ENCODE measurements around the gene ITGAD. TPM values are rescaled to one million over a fixed set of nuclear protein-coding genes. Genes with fewer than 3 reads are reported as not detected.

The ITGAD gene
- total RNA-seq, 1 experiment from 2014 or later = not detected

DNA sequence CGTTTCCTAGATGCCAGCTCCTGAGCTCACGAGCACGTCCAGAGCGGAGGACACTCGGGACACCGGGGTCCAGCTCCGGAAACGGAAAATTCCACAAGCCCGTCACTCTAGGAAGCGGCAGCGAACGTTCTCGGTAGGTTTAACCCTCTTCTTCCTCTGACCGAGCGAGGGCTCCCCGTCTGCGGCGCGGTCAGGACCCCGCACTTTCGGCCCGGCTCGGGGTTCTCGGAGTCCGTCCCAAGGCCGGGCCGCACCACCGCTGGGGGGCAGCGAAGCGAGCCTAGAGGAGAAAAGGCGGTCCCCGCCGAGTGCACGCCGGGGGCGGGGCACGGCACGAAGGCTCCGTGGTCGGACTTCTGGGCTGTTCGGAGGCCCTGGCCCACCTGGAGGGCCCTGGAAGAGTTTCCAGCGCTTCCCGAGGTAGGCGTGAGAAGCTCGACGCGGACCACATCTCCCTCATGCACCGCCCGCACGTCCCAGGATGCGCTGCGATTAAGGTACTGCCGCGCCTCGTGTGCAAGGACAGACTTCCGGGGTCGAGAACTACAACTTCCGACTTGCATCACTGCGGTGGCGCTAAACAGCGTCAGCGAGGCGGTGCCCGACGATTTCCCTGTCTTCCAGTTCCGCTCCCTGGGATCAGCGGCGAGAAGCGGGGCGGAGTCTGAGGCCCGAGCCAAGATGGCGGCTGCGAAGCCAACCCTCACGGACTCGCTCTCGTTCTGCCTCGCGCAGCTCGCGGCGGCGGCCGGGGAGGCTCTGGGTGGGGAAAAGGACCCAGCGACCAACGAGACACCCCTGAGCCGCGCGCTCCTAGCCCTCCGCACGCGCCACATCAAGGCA lies 65.9 kb downstream of the ITGAD start, which contains the start of gene ARMC5:
ARMC5 (plus strand) TSS at position 658 of the 843 bp plus-strand sequence; CDS start at position 682, 24 bp downstream.
- peak; percentile 98 for DNase-seq (ENCODE audit: low spot score)

DNA sequence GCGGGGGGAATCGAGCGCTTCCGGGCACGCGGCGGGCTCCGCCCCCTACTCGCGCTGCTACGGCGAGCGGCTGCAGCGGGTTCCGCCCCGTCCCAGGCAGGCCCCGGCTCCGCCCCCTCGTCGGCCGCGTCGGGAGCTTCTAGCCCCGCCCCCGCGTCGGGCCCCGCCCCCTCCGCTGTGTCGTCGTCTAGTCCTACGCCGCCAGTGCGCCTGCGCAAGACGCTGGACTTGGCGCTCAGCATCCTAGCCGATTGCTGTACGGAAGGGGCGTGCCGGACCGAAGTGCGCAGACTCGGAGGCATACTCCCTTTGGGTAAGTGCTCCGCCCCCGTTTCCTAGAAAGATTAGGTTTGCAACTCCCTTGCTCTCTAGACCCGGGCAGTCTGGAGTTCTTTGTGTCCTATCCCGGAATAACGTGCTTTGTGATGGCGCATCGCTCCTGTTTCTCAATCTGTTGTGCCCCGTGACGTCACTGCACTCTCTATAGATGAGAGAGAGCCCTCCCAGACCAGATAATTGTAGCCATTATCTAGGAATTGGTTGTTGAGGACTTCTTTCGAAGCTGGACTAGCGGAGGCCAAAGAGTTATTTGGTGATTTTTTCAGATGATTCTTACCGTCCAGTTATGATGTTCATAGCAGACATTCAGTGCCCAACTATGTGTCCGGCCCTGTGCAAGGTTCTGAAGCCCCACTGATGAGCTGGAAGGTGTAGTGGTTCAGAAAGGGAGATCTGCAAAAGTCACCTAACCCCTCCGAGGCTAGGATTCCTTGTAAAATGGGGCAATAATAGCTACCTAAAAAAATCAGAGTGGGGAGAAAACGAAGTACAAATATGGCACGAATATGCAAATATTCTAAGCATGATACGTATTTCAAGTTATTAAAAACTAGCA lies 66.8 kb downstream of the ITGAD start:
- peak; percentile 99 for DNase-seq (ENCODE audit: low spot score)

DNA sequence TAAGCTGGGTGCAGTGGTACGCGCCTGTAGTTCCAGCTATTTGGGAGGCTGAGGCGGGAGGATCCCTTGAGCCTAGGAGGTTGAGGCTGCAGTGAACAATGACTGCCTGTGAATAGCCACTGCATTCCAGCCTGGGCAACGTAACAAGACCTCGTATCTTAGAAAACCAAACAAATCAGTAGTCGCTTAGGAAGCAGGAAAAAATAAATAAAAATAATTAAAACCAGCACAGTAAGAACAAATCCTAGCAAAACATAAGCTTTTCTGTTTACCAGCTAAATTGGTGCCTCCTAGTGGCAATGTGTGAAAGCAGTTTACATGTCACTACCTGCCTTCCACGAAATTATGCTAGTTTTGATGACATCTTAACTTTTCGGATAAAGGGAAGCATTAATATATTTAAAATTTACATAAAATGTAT lies 67.5 kb downstream of the ITGAD start:
- DNase-seq (ENCODE audit: low spot score) = peak; percentile 42

GRCh38 chr16:31461201-31461920 lies 68.2 kb downstream of the ITGAD start:
- DNase-seq (ENCODE audit: low spot score) = no peak

DNA sequence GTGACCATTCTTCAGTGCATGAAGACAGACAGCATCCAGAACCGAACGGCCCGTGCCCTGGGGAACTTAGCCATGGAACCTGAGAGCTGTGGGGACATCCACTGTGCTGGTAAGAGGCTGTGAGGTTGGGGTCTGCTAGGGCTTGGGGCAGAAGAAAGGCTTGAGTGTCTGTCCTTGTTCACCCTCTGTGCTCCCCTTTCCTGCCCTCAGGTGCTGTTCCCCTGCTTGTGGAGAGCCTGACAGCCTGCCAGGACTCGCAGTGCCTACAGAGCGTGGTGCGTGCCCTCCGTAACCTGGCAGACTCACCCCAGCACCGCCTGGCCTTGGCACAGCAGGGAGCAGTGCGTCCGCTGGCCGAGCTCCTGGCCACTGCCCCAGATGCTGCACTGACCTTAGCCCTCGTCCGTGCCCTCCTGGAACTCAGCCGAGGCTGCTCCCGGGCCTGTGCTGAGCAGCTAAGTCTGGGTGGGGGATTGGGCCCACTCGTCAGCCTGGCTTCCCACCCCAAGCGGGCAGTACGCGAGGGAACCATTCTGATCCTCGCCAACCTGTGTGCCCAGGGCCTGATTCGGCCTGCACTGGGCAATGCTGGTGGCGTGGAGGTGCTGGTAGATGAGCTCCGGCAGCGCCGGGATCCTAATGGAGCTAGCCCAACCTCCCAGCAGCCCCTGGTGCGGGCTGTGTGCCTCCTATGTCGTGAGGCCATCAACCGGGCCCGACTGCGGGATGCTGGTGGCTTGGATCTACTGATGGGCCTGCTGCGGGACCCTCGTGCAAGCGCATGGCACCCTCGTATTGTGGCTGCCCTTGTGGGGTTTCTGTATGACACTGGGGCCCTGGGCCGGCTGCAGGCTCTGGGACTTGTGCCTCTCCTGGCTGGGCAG lies 69.0 kb downstream of the ITGAD start:
- DNase-seq (ENCODE audit: low spot score) = no peak

- no peak for DNase-seq (ENCODE audit: low spot score)
These were observed 71.2 kb downstream of the ITGAD start for GRCh38 chr16:31464348-31464769.

DNA sequence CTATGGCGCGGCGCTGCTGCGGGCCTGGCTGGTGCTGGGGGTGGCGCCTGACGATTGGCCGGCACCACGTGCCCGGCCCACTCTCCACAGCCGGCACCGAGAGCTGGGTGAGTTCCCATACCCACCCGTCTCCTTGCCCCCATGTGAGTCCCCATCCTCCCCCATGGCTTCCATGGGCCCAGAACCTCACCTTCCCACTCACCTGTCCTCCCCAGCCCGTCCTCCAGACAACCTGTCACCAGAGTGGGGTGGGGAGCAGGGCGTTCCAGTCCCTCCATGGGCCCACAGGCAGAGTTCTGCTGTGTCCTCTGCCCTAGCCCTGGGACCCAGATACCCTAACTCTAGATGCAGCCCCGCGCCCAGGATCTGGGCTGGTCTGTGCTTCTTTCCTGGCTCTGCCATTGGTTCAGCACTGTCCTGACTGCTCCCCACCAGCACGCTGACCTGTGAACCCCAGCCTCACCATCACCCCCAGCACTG lies 71.7 kb downstream of the ITGAD start:
- DNase-seq (ENCODE audit: low spot score) = no peak

DNA sequence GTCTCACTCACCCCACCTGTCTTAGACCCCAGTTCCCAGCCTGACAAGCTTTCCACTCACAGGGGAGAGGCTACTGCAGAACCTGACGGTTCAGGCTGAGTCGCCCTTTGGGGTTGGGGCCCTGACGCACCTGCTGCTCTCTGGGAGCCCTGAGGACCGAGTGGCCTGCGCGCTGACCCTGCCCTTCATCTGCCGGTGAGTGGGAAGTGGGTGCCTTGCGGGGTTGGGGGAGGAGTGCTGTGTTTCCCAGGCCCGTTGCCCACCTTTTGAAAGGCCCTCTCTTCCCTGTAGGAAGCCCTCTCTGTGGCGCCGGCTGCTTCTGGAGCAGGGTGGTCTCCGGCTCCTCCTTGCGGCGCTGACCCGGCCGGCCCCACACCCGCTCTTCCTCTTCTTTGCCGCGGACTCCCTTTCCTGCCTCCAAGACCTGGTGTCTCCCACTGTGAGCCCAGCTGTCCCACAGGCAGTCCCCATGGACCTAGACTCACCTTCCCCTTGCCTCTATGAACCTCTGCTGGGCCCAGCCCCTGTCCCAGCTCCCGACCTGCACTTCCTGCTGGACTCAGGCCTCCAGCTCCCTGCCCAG lies 72.7 kb downstream of the ITGAD start:
- DNase-seq (ENCODE audit: low spot score) = no peak

- no peak for DNase-seq (ENCODE audit: low spot score)
These were observed 73.3 kb downstream of the ITGAD start for GRCh38 chr16:31466381-31466841.

DNA sequence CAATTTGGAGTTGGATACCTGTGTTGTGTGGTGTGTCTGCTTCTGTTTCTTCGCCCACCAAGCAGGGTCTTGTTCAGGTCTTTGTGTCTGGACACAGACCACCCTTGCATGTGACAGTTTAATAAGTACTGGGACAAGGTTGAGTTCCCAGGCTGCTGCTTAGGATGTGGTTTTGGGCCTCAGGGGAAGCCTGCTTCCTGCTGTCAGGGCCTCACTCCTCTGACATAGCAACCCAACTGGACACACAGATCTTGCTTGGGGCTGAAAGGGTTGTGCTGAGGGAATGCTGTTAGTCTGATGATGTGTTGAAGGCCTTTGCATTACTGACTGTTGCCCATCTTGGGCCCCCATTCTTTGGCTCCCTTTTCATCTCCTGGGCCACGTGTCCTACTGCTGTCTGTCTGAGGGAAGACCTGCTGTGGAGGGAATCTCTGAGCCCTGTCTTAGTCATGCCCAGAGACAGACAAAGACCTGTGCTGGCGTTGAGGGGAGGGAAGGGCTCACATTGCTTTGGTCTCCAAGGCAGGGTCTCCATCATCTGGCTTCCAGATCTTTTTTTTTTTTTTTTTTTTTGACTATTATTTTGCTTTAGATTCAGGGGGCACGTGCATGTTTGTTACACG lies 74.1 kb downstream of the ITGAD start:
- DNase-seq (ENCODE audit: low spot score) = no peak

GRCh38 chr16:31467858-31468257 lies 74.7 kb downstream of the ITGAD start:
- DNase-seq (ENCODE audit: low spot score) = no peak

GRCh38 chr16:31470615-31471014 lies 77.5 kb downstream of the ITGAD start:
- no peak for DNase-seq (ENCODE audit: low spot score)

DNA sequence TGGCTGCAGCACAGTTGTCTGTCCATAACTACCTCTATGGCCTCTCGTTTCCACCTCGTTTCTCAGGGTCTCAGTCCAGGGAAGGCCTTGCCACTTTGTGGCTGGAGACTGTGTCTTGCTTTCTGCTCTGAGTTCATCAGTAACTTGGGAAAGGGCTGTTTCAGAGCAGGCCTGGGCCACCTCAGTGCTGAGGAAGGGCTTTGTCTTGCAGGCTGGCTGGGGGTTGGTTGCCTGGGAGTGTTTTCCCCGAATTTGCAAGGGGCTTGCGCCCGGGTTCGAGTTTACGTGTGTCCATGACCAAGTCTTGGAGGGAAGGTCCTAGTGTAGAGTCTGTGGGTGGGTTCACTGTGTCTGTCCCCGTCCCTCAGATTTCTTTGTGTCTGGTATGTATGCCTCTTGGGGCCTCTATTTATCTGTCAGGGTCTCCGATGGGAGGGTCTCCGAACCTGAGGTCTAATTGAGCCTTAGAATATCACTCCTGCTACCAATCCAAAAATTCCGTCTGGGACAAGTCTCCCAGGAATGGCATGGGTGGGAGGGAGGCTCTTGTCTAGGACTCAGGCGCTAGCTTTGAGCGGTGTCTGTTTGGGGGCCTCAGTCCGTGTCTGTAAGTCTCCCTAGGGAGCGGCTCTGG lies 78.2 kb downstream of the ITGAD start:
- no peak for DNase-seq (ENCODE audit: low spot score)

- peak; percentile 59 for DNase-seq (ENCODE audit: low spot score)
These were observed 79.0 kb downstream of the ITGAD start, which contains the start of gene TGFB1I1 for GRCh38 chr16:31471875-31472708. Gene TGFB1I1 (plus strand): TSS chr16:31472152. CDS start chr16:31472189, 37 bp downstream.

DNA sequence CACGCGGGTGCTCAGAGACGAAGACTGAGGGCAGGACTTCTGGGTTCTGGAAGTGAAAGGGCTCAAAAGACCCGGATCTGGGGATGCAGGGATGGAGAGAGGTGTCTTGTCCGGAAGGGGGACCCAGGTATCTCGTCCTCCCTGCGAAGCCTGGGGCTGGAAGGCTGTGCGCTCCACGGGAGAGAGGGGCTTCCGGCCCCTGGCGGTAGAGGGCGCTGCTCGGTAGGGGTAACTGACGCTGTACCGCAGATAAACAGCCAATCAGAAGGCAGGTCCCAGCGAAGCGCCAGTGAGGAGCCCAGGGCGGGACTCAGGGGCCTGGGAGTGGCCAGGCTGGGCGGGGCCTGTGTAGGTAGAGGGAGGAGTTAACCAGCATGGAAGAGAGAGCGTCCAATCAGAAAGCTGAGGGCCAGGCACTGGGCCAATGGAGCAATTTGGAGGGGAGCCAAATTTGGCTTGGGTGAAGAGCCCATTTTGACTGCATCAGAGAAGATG lies 79.6 kb downstream of the ITGAD start:
- peak; percentile 87 for DNase-seq (ENCODE audit: low spot score)

GRCh38 chr16:31473264-31473984 lies 80.3 kb downstream of the ITGAD start:
- no peak for DNase-seq (ENCODE audit: low spot score)

DNA sequence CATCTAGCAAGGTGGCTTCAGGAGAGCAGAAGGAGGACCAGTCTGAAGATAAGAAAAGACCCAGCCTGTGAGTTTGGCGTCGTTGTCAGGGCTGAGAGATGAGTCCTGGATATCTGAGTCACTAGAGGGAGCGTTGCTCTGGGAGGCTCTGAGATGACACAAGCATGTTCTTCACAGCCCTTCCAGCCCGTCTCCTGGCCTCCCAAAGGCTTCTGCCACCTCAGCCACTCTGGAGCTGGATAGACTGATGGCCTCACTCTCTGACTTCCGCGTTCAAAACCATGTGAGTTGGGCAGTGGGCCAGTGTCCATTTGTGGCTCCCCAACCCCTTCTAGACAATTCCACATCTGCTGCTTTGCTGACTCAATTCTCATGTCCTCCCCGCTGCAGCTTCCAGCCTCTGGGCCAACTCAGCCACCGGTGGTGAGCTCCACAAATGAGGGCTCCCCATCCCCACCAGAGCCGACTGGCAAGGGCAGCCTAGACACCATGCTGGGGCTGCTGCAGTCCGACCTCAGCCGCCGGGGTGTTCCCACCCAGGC lies 81.1 kb downstream of the ITGAD start:
- no peak for DNase-seq (ENCODE audit: low spot score)
